HEK293 (cell line): ENCODE data around the gene CCDC183.

ENCODE experiments used
- CTCF ChIP-seq: fragments of 450-650 bp; formaldehyde crosslinking; IDR thresholded peaks from 2 replicates; pipeline ENCODE4 v1.5.1; 2016; ENCODE audit warnings: missing biosample characterization, missing genetic modification characterization
- KLF9 ChIP-seq: fragments of 450-650 bp; formaldehyde crosslinking; IDR thresholded peaks from 2 replicates; pipeline ENCODE4 v1.5.1; 2016; ENCODE audit warnings: missing biosample characterization, missing genetic modification characterization, low read depth
- PATZ1 ChIP-seq: fragments of 450-650 bp; formaldehyde crosslinking; IDR thresholded peaks from 2 replicates; pipeline ENCODE4 v1.5.1; 2016; ENCODE audit warnings: missing biosample characterization, missing genetic modification characterization
- SETDB1 ChIP-seq: IDR thresholded peaks from one replicate; pipeline ENCODE4 v1.6.1; 2017; ENCODE audit warnings: mild to moderate bottlenecking, low read length, moderate library complexity, mixed read lengths; ENCODE audit not compliant: insufficient read length
- SP2 ChIP-seq: fragments of 450-650 bp; formaldehyde crosslinking; IDR thresholded peaks from 2 replicates; pipeline ENCODE4 v1.5.1; 2016; ENCODE audit warnings: missing biosample characterization, missing genetic modification characterization
- TCF7L2 ChIP-seq: IDR thresholded peaks from 2 replicates; pipeline ENCODE4 v1.6.1; 2011; ENCODE audit warnings: low read depth, mild to moderate bottlenecking, inconsistent platforms, low read length, moderate library complexity, borderline replicate concordance
- ZNF16 ChIP-seq: fragments of 450-650 bp; formaldehyde crosslinking; IDR thresholded peaks from 2 replicates; pipeline ENCODE4 v1.5.1; 2016; ENCODE audit warnings: low read depth, missing biosample characterization, missing genetic modification characterization
- ZNF24 ChIP-seq: fragments of 450-650 bp; formaldehyde crosslinking; IDR thresholded peaks from 2 replicates; pipeline ENCODE4 v1.5.1; 2016; ENCODE audit warnings: missing biosample characterization, missing genetic modification characterization
- ZNF26 ChIP-seq: fragments of 450-650 bp; formaldehyde crosslinking; IDR thresholded peaks from 2 replicates; pipeline ENCODE4 v1.5.1; 2016; ENCODE audit warnings: missing biosample characterization, missing genetic modification characterization
- ZNF785 ChIP-seq: fragments of 450-650 bp; formaldehyde crosslinking; IDR thresholded peaks from 2 replicates; pipeline ENCODE4 v1.5.1; 2016; ENCODE audit warnings: missing biosample characterization, missing genetic modification characterization
- TF ChIP-seq, protein P1 (sequence below): fragments of 450-650 bp; formaldehyde crosslinking; IDR thresholded peaks from 2 replicates; pipeline ENCODE4 v1.5.1; 2016; ENCODE audit warnings: missing biosample characterization, missing genetic modification characterization
- TF ChIP-seq, protein P2 (sequence below): fragments of 450-650 bp; formaldehyde crosslinking; IDR thresholded peaks from 2 replicates; pipeline ENCODE4 v1.5.1; 2016; ENCODE audit warnings: missing biosample characterization, missing genetic modification characterization

DNA sequence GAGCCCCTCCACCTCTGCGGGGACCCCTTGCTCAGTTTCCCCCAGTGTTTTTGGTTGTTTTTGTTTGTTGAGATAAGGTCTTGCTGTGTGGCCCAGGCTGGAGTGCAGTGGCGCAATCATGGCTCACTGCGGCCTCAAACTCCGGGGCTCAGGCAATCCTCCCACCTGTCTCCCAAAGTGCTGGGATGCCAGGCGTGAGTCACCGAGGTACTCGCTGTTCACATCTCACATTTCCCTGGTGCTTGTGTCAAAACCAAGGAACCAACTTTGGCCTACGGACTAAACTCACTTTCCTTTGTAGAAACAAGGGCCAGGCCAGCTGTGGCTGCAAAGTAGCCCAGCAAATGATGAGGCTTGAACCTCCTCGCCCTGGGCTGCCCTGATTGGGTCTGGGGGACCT, 36.4 kb downstream of the CCDC183 start:
- TF ChIP-seq, protein P1, sequence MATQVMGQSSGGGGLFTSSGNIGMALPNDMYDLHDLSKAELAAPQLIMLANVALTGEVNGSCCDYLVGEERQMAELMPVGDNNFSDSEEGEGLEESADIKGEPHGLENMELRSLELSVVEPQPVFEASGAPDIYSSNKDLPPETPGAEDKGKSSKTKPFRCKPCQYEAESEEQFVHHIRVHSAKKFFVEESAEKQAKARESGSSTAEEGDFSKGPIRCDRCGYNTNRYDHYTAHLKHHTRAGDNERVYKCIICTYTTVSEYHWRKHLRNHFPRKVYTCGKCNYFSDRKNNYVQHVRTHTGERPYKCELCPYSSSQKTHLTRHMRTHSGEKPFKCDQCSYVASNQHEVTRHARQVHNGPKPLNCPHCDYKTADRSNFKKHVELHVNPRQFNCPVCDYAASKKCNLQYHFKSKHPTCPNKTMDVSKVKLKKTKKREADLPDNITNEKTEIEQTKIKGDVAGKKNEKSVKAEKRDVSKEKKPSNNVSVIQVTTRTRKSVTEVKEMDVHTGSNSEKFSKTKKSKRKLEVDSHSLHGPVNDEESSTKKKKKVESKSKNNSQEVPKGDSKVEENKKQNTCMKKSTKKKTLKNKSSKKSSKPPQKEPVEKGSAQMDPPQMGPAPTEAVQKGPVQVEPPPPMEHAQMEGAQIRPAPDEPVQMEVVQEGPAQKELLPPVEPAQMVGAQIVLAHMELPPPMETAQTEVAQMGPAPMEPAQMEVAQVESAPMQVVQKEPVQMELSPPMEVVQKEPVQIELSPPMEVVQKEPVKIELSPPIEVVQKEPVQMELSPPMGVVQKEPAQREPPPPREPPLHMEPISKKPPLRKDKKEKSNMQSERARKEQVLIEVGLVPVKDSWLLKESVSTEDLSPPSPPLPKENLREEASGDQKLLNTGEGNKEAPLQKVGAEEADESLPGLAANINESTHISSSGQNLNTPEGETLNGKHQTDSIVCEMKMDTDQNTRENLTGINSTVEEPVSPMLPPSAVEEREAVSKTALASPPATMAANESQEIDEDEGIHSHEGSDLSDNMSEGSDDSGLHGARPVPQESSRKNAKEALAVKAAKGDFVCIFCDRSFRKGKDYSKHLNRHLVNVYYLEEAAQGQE: no peak
- no peak for TF ChIP-seq ZNF785
- no peak for TF ChIP-seq CTCF
- TF ChIP-seq ZNF16: no peak
- no peak for TF ChIP-seq KLF9
- TF ChIP-seq TCF7L2: no peak
- no peak for TF ChIP-seq ZNF24
- TF ChIP-seq PATZ1 (tag by site-specific recombination): no peak
- TF ChIP-seq, protein P2, sequence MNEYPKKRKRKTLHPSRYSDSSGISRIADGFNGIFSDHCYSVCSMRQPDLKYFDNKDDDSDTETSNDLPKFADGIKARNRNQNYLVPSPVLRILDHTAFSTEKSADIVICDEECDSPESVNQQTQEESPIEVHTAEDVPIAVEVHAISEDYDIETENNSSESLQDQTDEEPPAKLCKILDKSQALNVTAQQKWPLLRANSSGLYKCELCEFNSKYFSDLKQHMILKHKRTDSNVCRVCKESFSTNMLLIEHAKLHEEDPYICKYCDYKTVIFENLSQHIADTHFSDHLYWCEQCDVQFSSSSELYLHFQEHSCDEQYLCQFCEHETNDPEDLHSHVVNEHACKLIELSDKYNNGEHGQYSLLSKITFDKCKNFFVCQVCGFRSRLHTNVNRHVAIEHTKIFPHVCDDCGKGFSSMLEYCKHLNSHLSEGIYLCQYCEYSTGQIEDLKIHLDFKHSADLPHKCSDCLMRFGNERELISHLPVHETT (tag by site-specific recombination): no peak
- no peak for TF ChIP-seq SETDB1
- no peak for TF ChIP-seq SP2
- no peak for TF ChIP-seq ZNF26
